Measurements from ENCODE around the gene BCAP31. TPM values are rescaled to one million over a fixed set of nuclear protein-coding genes. Genes with fewer than 3 reads are reported as not detected.

The BCAP31 gene
- total and polyA plus RNA-seq, 11 donors, result 59.9 to 162 (median 102) TPM

- no peak overlapping the region for H3K27ac ChIP-seq
- intact Hi-C loops (cut with DNase I), result loop anchor here in 1 of 10 donors (2.0 kb wide), 1 partner anchor 20 kb away; no protein-coding TSS in a partner anchor
- peaks cover 0 to 14% (median 0%) of the 10 kb centered on the region in 12 donors for H3K9me3 ChIP-seq
- H3K27me3 ChIP-seq, result peaks cover 0 to 41% (median 5%) of the 10 kb centered on the region in 9 donors
- TF ChIP-seq CTCF (IDR thresholded peaks at IDR 0.05) (no peak), POLR2A (IDR thresholded peaks at IDR 0.05) (no peak)
- DNase-seq (peak in 1 of 5 donors; percentile 5), ATAC-seq (no peak)
- WGBS, 4 donors, result 82 to 89% (median 85%) methylated on average over 9 of the region's 9 CpGs
- no peaks in the 10 kb centered on the region for H3K36me3 ChIP-seq
- H3K4me3 ChIP-seq, result no peak overlapping the region
- no peaks in the 10 kb centered on the region for H3K4me1 ChIP-seq
Observed at GRCh38 chrX:153657161-153657560, 67.0 kb downstream of the BCAP31 start.

- intact Hi-C loops (cut with DNase I), result loop anchor here in 1 of 10 donors (5.0 kb wide), 1 partner anchor 101 kb away; no protein-coding TSS in a partner anchor
- H3K27ac ChIP-seq, result no peak overlapping the region
- DNase-seq (no peak), ATAC-seq (no peak)
- H3K27me3 ChIP-seq, result peaks cover 0 to 25% (median 8%) of the 10 kb centered on the region in 9 donors
- WGBS, 4 donors, result 80 to 98% (median 88%) methylated on average over 2 of the region's 2 CpGs
- no peak overlapping the region for H3K4me3 ChIP-seq
- H3K4me1 ChIP-seq, result no peaks in the 10 kb centered on the region
- H3K9me3 ChIP-seq, result peaks cover 0 to 14% (median 0%) of the 10 kb centered on the region in 12 donors
- H3K36me3 ChIP-seq, result no peaks in the 10 kb centered on the region
- no peak for TF ChIP-seq POLR2A (IDR thresholded peaks at IDR 0.05)
- no peak for TF ChIP-seq CTCF (IDR thresholded peaks at IDR 0.05)
Observed at GRCh38 chrX:153653556-153653955, 70.6 kb downstream of the BCAP31 start.

- H3K27me3 ChIP-seq, result peaks cover 0 to 36% (median 22%) of the 10 kb centered on the region in 9 donors
- DNase-seq (peak in 2 of 5 donors; percentile 13 to 31), ATAC-seq (no peak)
- no peaks in the 10 kb centered on the region for H3K36me3 ChIP-seq
- intact Hi-C loops (cut with DNase I), result loop anchor here in 1 of 10 donors (5.0 kb wide), 1 partner anchor 99 kb away; no protein-coding TSS in a partner anchor
- 80 to 92% (median 81%) methylated on average over 8 to 9 of the region's 9 CpGs for WGBS, 4 donors
- H3K9me3 ChIP-seq, result peaks cover 0 to 14% (median 0%) of the 10 kb centered on the region in 12 donors
- TF ChIP-seq POLR2A (IDR thresholded peaks at IDR 0.05) (no peak), CTCF (IDR thresholded peaks at IDR 0.05) (peak in 1 of 12 donors; percentile 7)
- no peak overlapping the region for H3K27ac ChIP-seq
- peaks cover 0 to 16% (median 0%) of the 10 kb centered on the region in 12 donors for H3K4me1 ChIP-seq
- H3K4me3 ChIP-seq, result no peak overlapping the region
Observed at GRCh38 chrX:153651540-153652079, 72.6 kb downstream of the BCAP31 start.

GRCh38 chrX:153650959-153651358 lies 73.2 kb downstream of the BCAP31 start:
- TF ChIP-seq POLR2A (IDR thresholded peaks at IDR 0.05) (no peak), CTCF (IDR thresholded peaks at IDR 0.05) (no peak)
- H3K27me3 ChIP-seq, result peaks cover 0 to 41% (median 23%) of the 10 kb centered on the region in 9 donors
- H3K9me3 ChIP-seq, result peaks cover 0 to 14% (median 0%) of the 10 kb centered on the region in 12 donors
- intact Hi-C loops (cut with DNase I), result loop anchor here in 1 of 10 donors (5.0 kb wide), 1 partner anchor 99 kb away; no protein-coding TSS in a partner anchor
- H3K36me3 ChIP-seq, result no peaks in the 10 kb centered on the region
- no peak overlapping the region for H3K4me3 ChIP-seq
- peaks cover 0 to 16% (median 0%) of the 10 kb centered on the region in 12 donors for H3K4me1 ChIP-seq
- peak in 2 of 5 donors; percentile 0 to 6 for DNase-seq
- no peak for ATAC-seq
- WGBS, 4 donors, result 84 to 95% (median 93%) methylated on average over 13 of the region's 13 CpGs
- H3K27ac ChIP-seq, result no peak overlapping the region

Other genes with a start within 250 kb of the BCAP31 start
- gene BGN, start 229.4 kb downstream of the BCAP31 start, total RNA-seq, result 100 to 1,000 TPM in 2 of 9 donors, 10 to 100 TPM in 7; 55.7 to 264 (median 76.9) TPM
- gene BGN, start 229.4 kb downstream of the BCAP31 start, polyA plus RNA-seq, result 10 to 100 TPM; 57.9 to 86.3 TPM
- under 1 TPM in 1 of 9 donors, not detected in 8; 0.12 TPM for gene ATP2B3, start 206.7 kb downstream of the BCAP31 start, total RNA-seq
- gene ATP2B3, start 206.7 kb downstream of the BCAP31 start, polyA plus RNA-seq, result not detected
- 10 to 100 TPM; 16.2 to 87.3 (median 36.9) TPM for gene CCNQ, start 125.2 kb downstream of the BCAP31 start, total RNA-seq
- 100 to 1,000 TPM in 1 of 2 donors, 10 to 100 TPM in 1; 85.0 to 126 TPM for gene CCNQ, start 125.2 kb downstream of the BCAP31 start, polyA plus RNA-seq
- gene DUSP9, start 77.2 kb downstream of the BCAP31 start, total RNA-seq, result under 1 TPM in 1 of 9 donors, not detected in 8; 0.25 TPM
- under 1 TPM in 1 of 2 donors, not detected in 1; 0.04 TPM for gene DUSP9, start 77.2 kb downstream of the BCAP31 start, polyA plus RNA-seq
- gene PNCK, start 50.6 kb downstream of the BCAP31 start, total RNA-seq, result 1 to 10 TPM; 3.1 to 7.3 (median 6.6) TPM
- gene PNCK, start 50.6 kb downstream of the BCAP31 start, polyA plus RNA-seq, result 1 to 10 TPM; 1.4 to 3.2 TPM
- gene SLC6A8, start 36.5 kb downstream of the BCAP31 start, total RNA-seq, result 100 to 1,000 TPM; 113 to 203 (median 179) TPM
- gene SLC6A8, start 36.5 kb downstream of the BCAP31 start, polyA plus RNA-seq, result 100 to 1,000 TPM; 138 to 241 TPM
- gene ABCD1, start 469 bp upstream of the BCAP31 start, total RNA-seq, result 10 to 100 TPM; 13.5 to 25.6 (median 17.6) TPM
- 10 to 100 TPM; 12.9 to 13.5 TPM for gene ABCD1, start 469 bp upstream of the BCAP31 start, polyA plus RNA-seq
- gene PLXNB3, start 39.9 kb upstream of the BCAP31 start, total RNA-seq, result 1 to 10 TPM; 1.6 to 8.6 (median 3.5) TPM
- 1 to 10 TPM in 1 of 2 donors, under 1 TPM in 1; 0.51 to 2.8 TPM for gene PLXNB3, start 39.9 kb upstream of the BCAP31 start, polyA plus RNA-seq
- 10 to 100 TPM; 31.9 to 49.7 (median 38.9) TPM for gene SRPK3, start 56.7 kb upstream of the BCAP31 start, total RNA-seq
- 10 to 100 TPM in 1 of 2 donors, 1 to 10 TPM in 1; 8.8 to 39.8 TPM for gene SRPK3, start 56.7 kb upstream of the BCAP31 start, polyA plus RNA-seq
- gene IDH3G, start 70.0 kb upstream of the BCAP31 start, total RNA-seq, result 100 to 1,000 TPM in 2 of 9 donors, 10 to 100 TPM in 7; 58.1 to 162 (median 71.2) TPM
- gene IDH3G, start 70.0 kb upstream of the BCAP31 start, polyA plus RNA-seq, result 10 to 100 TPM; 76.5 to 78.6 TPM
- gene SSR4, start 70.3 kb upstream of the BCAP31 start, total RNA-seq, result 100 to 1,000 TPM; 119 to 225 (median 135) TPM
- gene SSR4, start 70.3 kb upstream of the BCAP31 start, polyA plus RNA-seq, result 100 to 1,000 TPM; 306 to 307 TPM
- 1 to 10 TPM; 1.7 to 4.0 (median 2.4) TPM for gene PDZD4, start 106.2 kb upstream of the BCAP31 start, total RNA-seq
- gene PDZD4, start 106.2 kb upstream of the BCAP31 start, polyA plus RNA-seq, result 1 to 10 TPM; 1.7 to 2.4 TPM
- 10 to 100 TPM in 1 of 9 donors, 1 to 10 TPM in 7, under 1 TPM in 1; 0.99 to 11.0 (median 3.1) TPM for gene L1CAM, start 161.8 kb upstream of the BCAP31 start, total RNA-seq
- gene L1CAM, start 161.8 kb upstream of the BCAP31 start, polyA plus RNA-seq, result 1 to 10 TPM; 1.3 to 1.8 TPM
- gene AVPR2, start 180.3 kb upstream of the BCAP31 start, total RNA-seq, result 10 to 100 TPM in 1 of 9 donors, 1 to 10 TPM in 8; 2.2 to 10.5 (median 3.0) TPM
- 1 to 10 TPM; 4.0 to 7.5 TPM for gene AVPR2, start 180.3 kb upstream of the BCAP31 start, polyA plus RNA-seq
- 10 to 100 TPM in 4 of 9 donors, 1 to 10 TPM in 5; 6.8 to 55.8 (median 9.5) TPM for gene ARHGAP4, start 201.9 kb upstream of the BCAP31 start, total RNA-seq
- gene ARHGAP4, start 201.9 kb upstream of the BCAP31 start, polyA plus RNA-seq, result 10 to 100 TPM; 15.9 to 25.1 TPM
- gene NAA10, start 210.7 kb upstream of the BCAP31 start, total RNA-seq, result 100 to 1,000 TPM in 2 of 9 donors, 10 to 100 TPM in 7; 52.5 to 112 (median 72.1) TPM
- 100 to 1,000 TPM; 120 to 221 TPM for gene NAA10, start 210.7 kb upstream of the BCAP31 start, polyA plus RNA-seq
- gene RENBP, start 220.3 kb upstream of the BCAP31 start, total RNA-seq, result 10 to 100 TPM in 5 of 9 donors, 1 to 10 TPM in 4; 5.1 to 35.5 (median 10.2) TPM
- 1 to 10 TPM; 6.4 to 9.8 TPM for gene RENBP, start 220.3 kb upstream of the BCAP31 start, polyA plus RNA-seq
- 10 to 100 TPM; 22.7 to 72.6 (median 34.8) TPM for gene HCFC1, start 247.4 kb upstream of the BCAP31 start, total RNA-seq
- 10 to 100 TPM; 11.8 to 23.0 TPM for gene HCFC1, start 247.4 kb upstream of the BCAP31 start, polyA plus RNA-seq
- 10 to 100 TPM in 2 of 9 donors, 1 to 10 TPM in 7; 3.5 to 11.4 (median 8.3) TPM for gene TMEM187, start 248.4 kb upstream of the BCAP31 start, total RNA-seq
- 1 to 10 TPM; 3.2 to 7.0 TPM for gene TMEM187, start 248.4 kb upstream of the BCAP31 start, polyA plus RNA-seq

Measured in heart left ventricle (tissue), 16 donors.